Cardiac fibroblast (primary cell): Measurements from ENCODE around the gene DMTF1.

ENCODE experiments used
- DNase-seq, 2 donors: peaks; one replicate each; pipeline versions ENCODE4 v3.0.0 to v3.0.0-alpha.2; 2010; ENCODE audit warnings: low read depth in 2 of 2
- H3K4me3 ChIP-seq, 2 donors: replicated peaks in 1 of 2; 1 replicate in 1 of 2; 2 replicates in 1 of 2; pipeline ENCODE4 v1.5.1; 2011; ENCODE audit warnings: low read depth in 2 of 2, low read length in 2 of 2, mild to moderate bottlenecking in 2 of 2, moderate library complexity in 1 of 2
- CTCF ChIP-seq: IDR thresholded peaks from one replicate; pipeline ENCODE4 v1.5.1; 2011; ENCODE audit warnings: low read depth, mild to moderate bottlenecking, low read length, inconsistent platforms

DMTF1 gene

GRCh38 chr7:87171282-87171934 lies 19.2 kb downstream of the DMTF1 start:
- no peak overlapping the region for H3K4me3 ChIP-seq
- DNase-seq: no peak
- no peak for TF ChIP-seq CTCF

GRCh38 chr7:87173471-87173870 lies 21.2 kb downstream of the DMTF1 start:
- no peak for TF ChIP-seq CTCF
- no peak for DNase-seq
- H3K4me3 ChIP-seq: no peak overlapping the region

DNA sequence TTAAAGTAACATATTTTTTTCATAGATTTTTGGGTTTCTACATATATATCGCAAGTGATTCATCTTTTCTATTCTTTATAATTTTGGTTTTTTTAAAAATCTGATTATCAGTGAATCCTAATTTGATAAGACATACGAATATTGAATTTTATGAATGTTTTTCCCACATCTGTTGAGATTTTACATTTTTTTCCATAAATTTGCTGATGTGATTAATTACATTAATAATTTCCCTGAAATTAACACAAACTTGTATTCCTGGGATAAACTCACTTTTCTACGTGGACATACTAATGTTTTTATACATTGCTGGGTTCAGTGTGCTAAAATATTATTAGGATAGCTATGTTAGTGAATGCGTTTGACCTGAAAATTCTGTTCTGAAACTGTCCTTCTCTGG lies 26.1 kb downstream of the DMTF1 start:
- no peak for TF ChIP-seq CTCF
- DNase-seq: no peak

GRCh38 chr7:87179180-87179579 lies 26.9 kb downstream of the DMTF1 start:
- TF ChIP-seq CTCF: no peak
- H3K4me3 ChIP-seq: no peak overlapping the region
- no peak for DNase-seq

More for the DNA sequence above, 26.1 kb downstream of the DMTF1 start:
- H3K4me3 ChIP-seq: no peak overlapping the region

DNA sequence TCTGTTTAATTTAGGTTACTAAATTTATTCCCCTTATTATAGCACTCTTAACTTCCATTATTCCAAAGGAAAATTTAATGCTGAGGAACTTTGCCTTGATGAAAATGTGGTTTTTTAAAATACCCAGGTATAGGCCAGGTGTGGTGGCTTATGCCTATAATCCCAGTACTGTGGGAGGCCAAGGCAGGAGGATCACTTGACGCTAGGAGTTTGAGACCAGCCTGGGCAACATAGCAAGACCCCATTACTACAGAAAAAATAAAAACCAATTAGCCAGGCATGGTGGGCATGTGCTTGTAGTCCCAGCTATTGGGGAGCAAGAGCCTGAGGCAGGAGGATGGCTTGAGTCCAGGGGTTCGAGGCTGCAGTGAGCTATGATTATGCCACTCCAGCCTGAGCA lies 34.9 kb downstream of the DMTF1 start:
- no peak for TF ChIP-seq CTCF
- no peak overlapping the region for H3K4me3 ChIP-seq
- no peak for DNase-seq

- no peak overlapping the region for H3K4me3 ChIP-seq
- DNase-seq: no peak
- TF ChIP-seq CTCF: no peak
These were observed 36.7 kb downstream of the DMTF1 start for GRCh38 chr7:87188930-87189329.

- no peak for TF ChIP-seq CTCF
- H3K4me3 ChIP-seq: no peak overlapping the region
- no peak for DNase-seq
These were observed 38.5 kb downstream of the DMTF1 start for GRCh38 chr7:87190783-87191182.
